Muscle layer of duodenum (tissue), 2 donors: ENCODE measurements around the gene PRSS48.
"Not testable (repeated sequence)": the region's sequence is repeated elsewhere in the genome, so short reads cannot be mapped to it uniquely, and the experiment has no call there.

Experiments
- H3K27ac ChIP-seq: one replicate; pipeline ENCODE4 v1.7.0; 2013; ENCODE audit warnings: mild to moderate bottlenecking, low read length
- H3K27me3 ChIP-seq: one replicate; pipeline ENCODE4 v1.7.0; 2013; ENCODE audit warnings: low read depth, mild to moderate bottlenecking, control low read depth, low read length
- H3K36me3 ChIP-seq, 2 donors: one replicate each; pipeline ENCODE4 v1.7.0; 2013; ENCODE audit warnings: low read length in 2 of 2, control low read depth in 1 of 2, mild to moderate bottlenecking in 1 of 2; ENCODE audit not compliant: insufficient read depth in 2 of 2, control insufficient read depth in 1 of 2
- H3K4me1 ChIP-seq, 2 donors: one replicate each; pipeline ENCODE4 v1.7.0; 2013; ENCODE audit warnings: low read length in 2 of 2, mild to moderate bottlenecking in 2 of 2, control low read depth in 1 of 2, moderate library complexity in 1 of 2; ENCODE audit not compliant: insufficient read depth in 2 of 2, control insufficient read depth in 1 of 2
- H3K4me3 ChIP-seq, 2 donors: one replicate each; pipeline ENCODE4 v1.7.0; 2013; ENCODE audit warnings: low read length in 2 of 2, low read depth in 1 of 2, mild to moderate bottlenecking in 1 of 2
- H3K9me3 ChIP-seq, 2 donors: one replicate each; pipeline ENCODE4 v1.7.0; 2013; ENCODE audit warnings: low read length in 2 of 2, control low read depth in 1 of 2, mild to moderate bottlenecking in 1 of 2; ENCODE audit not compliant: control insufficient read depth in 1 of 2
- donor health status: healthy.

Gene PRSS48

DNA sequence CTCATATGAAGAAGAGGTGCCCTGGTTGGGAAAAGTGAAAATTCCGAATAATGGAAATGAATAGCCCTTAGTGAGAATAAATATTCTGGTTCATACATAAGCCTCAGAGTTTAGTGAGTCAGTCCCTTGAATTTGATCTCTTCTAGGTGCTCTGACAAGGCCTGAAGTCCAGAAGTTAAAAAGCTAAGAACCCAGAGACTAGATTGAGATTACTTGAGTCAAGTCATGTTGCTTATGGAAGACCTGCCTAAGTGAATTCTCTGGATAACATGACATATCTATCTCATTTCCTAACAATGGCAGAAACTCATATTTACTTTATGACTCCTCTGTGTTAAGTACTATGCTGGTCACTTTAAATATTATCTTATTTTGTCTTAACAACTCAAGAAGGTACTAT, 10.5 kb upstream of the PRSS48 start:
- no peak overlapping the region for H3K27ac ChIP-seq
- no peaks in the 10 kb centered on the region for H3K4me1 ChIP-seq
- H3K36me3 ChIP-seq = no peaks in the 10 kb centered on the region
- no peaks in the 10 kb centered on the region for H3K9me3 ChIP-seq
- H3K27me3 ChIP-seq = no peaks in the 10 kb centered on the region
- H3K4me3 ChIP-seq = no peak overlapping the region

- Histone ChIP-seq H3K4me3 (no peak overlapping the region), H3K27me3 (no peaks in the 10 kb centered on the region), H3K27ac (no peak overlapping the region), H3K4me1 (no peaks in the 10 kb centered on the region), H3K9me3 (no peaks in the 10 kb centered on the region), H3K36me3 (no peaks in the 10 kb centered on the region)
Measured at GRCh38 chr4:151267104-151267503, 9.9 kb upstream of the PRSS48 start.

DNA sequence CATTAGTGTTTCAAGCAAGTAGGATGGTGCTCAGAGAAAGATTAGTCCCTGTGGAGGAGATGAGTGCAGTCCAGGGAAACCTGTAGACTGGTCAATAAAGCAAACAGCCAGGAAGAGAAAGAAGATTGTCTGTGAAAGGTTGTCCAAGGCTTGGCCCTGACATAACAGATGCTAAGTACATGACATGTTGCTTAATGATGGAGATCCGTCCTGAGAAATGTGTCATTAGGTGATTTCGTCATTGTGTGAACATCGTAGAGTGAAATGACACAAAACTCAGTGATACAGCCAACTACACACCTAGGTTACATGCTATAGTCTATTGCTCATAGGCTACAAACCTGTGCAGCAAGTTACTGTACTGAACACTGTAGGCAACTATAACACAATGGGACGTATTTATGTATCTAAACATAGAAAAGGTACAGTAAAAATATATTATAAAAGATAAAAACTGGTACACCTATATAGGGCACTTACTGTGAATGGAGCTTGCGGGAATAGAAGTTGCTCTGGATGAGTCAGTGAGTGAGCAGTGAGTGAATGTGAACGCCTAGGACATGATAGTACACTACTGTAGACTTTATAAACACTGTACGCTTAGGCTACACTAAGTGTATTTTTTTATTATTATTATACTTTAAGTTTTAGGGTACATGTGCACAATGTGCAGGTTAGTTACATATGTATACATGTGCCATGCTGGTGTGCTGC, 9.0 kb upstream of the PRSS48 start:
- Histone ChIP-seq H3K4me3 (no peak overlapping the region), H3K36me3 (no peaks in the 10 kb centered on the region), H3K4me1 (no peaks in the 10 kb centered on the region), H3K27ac (no peak overlapping the region), H3K27me3 (no peaks in the 10 kb centered on the region), H3K9me3 (no peaks in the 10 kb centered on the region)

DNA sequence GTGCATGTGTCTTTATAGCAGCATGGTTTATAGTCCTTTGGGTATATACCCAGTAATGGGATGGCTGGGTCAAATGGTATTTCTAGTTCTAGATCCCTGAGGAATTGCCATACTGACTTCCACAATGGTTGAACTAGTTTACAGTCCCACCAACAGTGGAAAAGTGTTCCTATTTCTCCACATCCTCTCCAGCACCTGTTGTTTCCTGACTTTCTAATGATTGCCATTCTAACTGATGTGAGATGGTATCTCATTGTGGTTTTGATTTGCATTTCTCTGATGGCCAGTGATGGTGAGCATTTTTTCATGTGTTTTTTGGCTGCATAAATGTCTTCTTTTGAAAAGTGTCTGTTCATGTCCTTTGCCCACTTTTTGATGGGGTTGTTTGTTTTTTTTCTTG, 8.1 kb upstream of the PRSS48 start:
- not testable (repeated sequence) for H3K36me3 ChIP-seq, H3K27ac ChIP-seq, H3K4me3 ChIP-seq, H3K27me3 ChIP-seq, H3K4me1 ChIP-seq, H3K9me3 ChIP-seq

DNA sequence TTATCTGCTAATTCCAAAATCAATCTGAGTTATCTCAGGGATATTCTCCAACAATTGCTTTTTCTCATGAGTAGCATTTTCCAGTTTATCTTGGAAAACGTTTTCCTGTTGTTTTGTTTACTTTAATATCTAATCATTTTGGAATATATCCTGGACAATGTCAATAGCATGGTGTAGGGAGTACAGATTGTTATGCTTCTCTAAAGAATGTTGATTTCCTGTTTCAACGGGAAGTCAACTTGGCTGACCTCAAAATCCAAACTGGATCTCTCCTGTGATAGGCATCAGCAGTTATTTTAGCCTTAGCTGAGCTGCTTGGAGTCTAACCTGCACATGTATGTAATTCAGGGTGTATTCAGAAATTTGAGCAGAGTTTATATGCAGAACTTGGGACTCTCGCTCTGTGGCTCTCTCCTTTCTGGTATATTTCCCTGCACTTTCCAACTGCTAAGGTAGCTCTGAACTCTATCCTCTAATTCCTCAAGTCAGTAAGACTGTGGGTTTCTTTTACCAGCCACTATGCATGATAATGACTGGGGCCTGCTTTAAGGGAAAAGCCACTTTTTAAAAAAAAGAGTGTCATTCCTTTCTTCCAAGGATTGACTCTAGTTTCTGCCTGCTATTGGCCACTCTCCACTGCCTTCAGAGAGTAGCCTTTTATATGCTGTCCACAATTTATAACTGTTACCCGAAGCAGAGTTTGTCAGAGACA, 7.7 kb downstream of the PRSS48 start:
- H3K4me3 ChIP-seq = no peak overlapping the region
- H3K27ac ChIP-seq = no peak overlapping the region
- H3K36me3 ChIP-seq = no peaks in the 10 kb centered on the region
- H3K27me3 ChIP-seq = no peaks in the 10 kb centered on the region
- H3K9me3 ChIP-seq = no peaks in the 10 kb centered on the region
- no peaks in the 10 kb centered on the region for H3K4me1 ChIP-seq

DNA sequence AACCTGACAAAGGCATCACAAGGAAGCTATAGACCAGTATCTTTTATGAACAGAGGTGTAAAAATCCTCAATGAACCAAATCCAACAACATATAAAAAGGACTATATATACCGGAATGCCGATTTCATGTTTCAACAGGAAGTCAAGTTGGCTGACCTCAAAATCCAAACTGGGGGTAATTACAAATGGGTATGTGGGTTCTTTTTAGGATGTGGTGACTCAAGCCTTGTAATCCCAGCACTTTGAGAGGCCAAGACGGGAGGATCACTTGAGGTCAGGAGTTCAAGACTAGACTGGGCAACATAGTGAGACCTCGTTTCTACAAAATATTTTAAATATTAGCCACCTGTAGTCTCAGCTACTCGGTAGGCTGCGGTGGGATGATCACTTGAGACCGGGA, 10.4 kb downstream of the PRSS48 start:
- H3K4me1 ChIP-seq = no peaks in the 10 kb centered on the region
- no peak overlapping the region for H3K4me3 ChIP-seq
- H3K27me3 ChIP-seq = no peaks in the 10 kb centered on the region
- no peaks in the 10 kb centered on the region for H3K9me3 ChIP-seq
- peaks cover 0 to 4% of the 10 kb centered on the region in 2 donors for H3K36me3 ChIP-seq
- H3K27ac ChIP-seq = no peak overlapping the region

- no peak overlapping the region for H3K4me3 ChIP-seq
- H3K27me3 ChIP-seq = no peaks in the 10 kb centered on the region
- H3K27ac ChIP-seq = no peak overlapping the region
- peaks cover 0 to 4% of the 10 kb centered on the region in 2 donors for H3K36me3 ChIP-seq
- H3K4me1 ChIP-seq = peaks cover 0 to 12% of the 10 kb centered on the region in 2 donors
- H3K9me3 ChIP-seq = no peaks in the 10 kb centered on the region
Measured at GRCh38 chr4:151291485-151291884, 14.5 kb downstream of the PRSS48 start.

- peaks cover 3 to 12% of the 10 kb centered on the region in 2 donors for H3K4me1 ChIP-seq
- peaks cover 0 to 4% of the 10 kb centered on the region in 2 donors for H3K36me3 ChIP-seq
- no peaks in the 10 kb centered on the region for H3K9me3 ChIP-seq
- no peaks in the 10 kb centered on the region for H3K27me3 ChIP-seq
- H3K4me3 ChIP-seq = no peak overlapping the region
- no peak overlapping the region for H3K27ac ChIP-seq
Measured at GRCh38 chr4:151292038-151292437, 15.1 kb downstream of the PRSS48 start.

GRCh38 chr4:151294833-151295496, 18.0 kb downstream of the PRSS48 start:
- H3K36me3 ChIP-seq = peaks cover 0 to 3% of the 10 kb centered on the region in 2 donors
- peaks cover 4 to 15% of the 10 kb centered on the region in 2 donors for H3K4me1 ChIP-seq
- no peak overlapping the region for H3K4me3 ChIP-seq
- H3K27me3 ChIP-seq = no peaks in the 10 kb centered on the region
- H3K27ac ChIP-seq = no peak overlapping the region
- H3K9me3 ChIP-seq = no peaks in the 10 kb centered on the region

GRCh38 chr4:151296227-151296626, 19.3 kb downstream of the PRSS48 start:
- H3K36me3 ChIP-seq = no peaks in the 10 kb centered on the region
- H3K9me3 ChIP-seq = no peaks in the 10 kb centered on the region
- H3K27ac ChIP-seq = no peak overlapping the region
- H3K27me3 ChIP-seq = no peaks in the 10 kb centered on the region
- H3K4me3 ChIP-seq = no peak overlapping the region
- peaks cover 4 to 15% of the 10 kb centered on the region in 2 donors for H3K4me1 ChIP-seq

GRCh38 chr4:151297170-151297569, 20.2 kb downstream of the PRSS48 start:
- Histone ChIP-seq H3K4me3 (no peak overlapping the region), H3K9me3 (no peaks in the 10 kb centered on the region), H3K27ac (no peak overlapping the region), H3K4me1 (peaks cover 4 to 15% of the 10 kb centered on the region in 2 donors), H3K36me3 (no peaks in the 10 kb centered on the region), H3K27me3 (no peaks in the 10 kb centered on the region)
